GM12878 (cell line): Measurements from ENCODE around the gene AKAP7. TPM values are rescaled to one million over a fixed set of nuclear protein-coding genes. Genes with fewer than 3 reads are reported as not detected.
"Not testable (repeated sequence)": the region's sequence is repeated elsewhere in the genome, so short reads cannot be mapped to it uniquely, and the experiment has no call there.

Experiments used
- ATAC-seq: fragments of 200-7000 bp; cut with Tn5 transposase; 3 replicates; pipeline ENCODE4 v1.9.1; 2020; ENCODE audit warnings: mild to moderate bottlenecking, moderate library complexity
- BruUV-seq: library from RNA; stranded (reverse); fragments of 400-500 nt; replicated peaks from 2 replicates; lab custom pipeline; 2021; lab: Mats Ljungman, UMichigan
- CTCF ChIA-PET: fragments of 300-600 bp; sonication (Branson Sonifier 250); formaldehyde crosslinking; extraction: SDS; loops from one replicate; lab custom pipeline; 2021; ENCODE audit warnings: inconsistent platforms; lab: Yijun Ruan, JAX
- POLR2A ChIA-PET: fragments of 350-600 bp; formaldehyde crosslinking; extraction: SDS; loops from one replicate; lab custom pipeline; 2021; ENCODE audit warnings: inconsistent platforms; lab: Charles Lee
- RAD21 ChIA-PET: fragments of 300-600 bp; sonication (Branson Sonifier 250); formaldehyde crosslinking; loops from one replicate; lab custom pipeline; 2023; ENCODE audit warnings: antibody characterized with exemption; ENCODE audit not compliant: unreplicated experiment; lab: Charles Lee
- SMC1A ChIA-PET: fragments of 300-600 bp; sonication (Branson Sonifier 250); formaldehyde crosslinking; loops from one replicate; lab custom pipeline; 2023; ENCODE audit not compliant: unreplicated experiment, uncharacterized antibody; lab: Charles Lee
- DNase-seq: peaks from one replicate; pipeline ENCODE4 v3.0.0-alpha.2; 2011; ENCODE audit warnings: low read depth, low spot score
- FAIRE-seq: peaks from 3 replicates; lab custom pipeline; 2011; peaks lifted over from hg19 to GRCh38; lab: Jason Lieb, UNC
- H2AFZ ChIP-seq: 2 replicates; pipeline ENCODE4 v1.6.0; 2011; ENCODE audit warnings: low read depth, low read length, control low read depth; ENCODE audit not compliant: control insufficient read depth
- H3K27ac ChIP-seq: 2 replicates; pipeline ENCODE4 v1.5.1; 2011; ENCODE audit warnings: control low read depth; ENCODE audit not compliant: control insufficient read depth, insufficient read depth
- H3K27me3 ChIP-seq, 2 experiments: replicated peaks in 1 of 2; 2 replicates each; pipeline versions ENCODE4 v1.6.0 to v1.6.1; 2011; ENCODE audit warnings: low read length in 1 of 2; ENCODE audit not compliant: control insufficient read depth in 2 of 2, insufficient read depth in 2 of 2
- H3K36me3 ChIP-seq, 2 experiments: 2 replicates each; pipeline ENCODE4 v1.5.1; 2011; ENCODE audit warnings: low read length in 1 of 2; ENCODE audit not compliant: control insufficient read depth in 2 of 2, insufficient read depth in 2 of 2
- H3K4me1 ChIP-seq: 2 replicates; pipeline ENCODE4 v1.6.1; 2011; ENCODE audit warnings: mild to moderate bottlenecking, low read length, moderate library complexity, mixed read lengths; ENCODE audit not compliant: control insufficient read depth, insufficient read depth
- H3K4me2 ChIP-seq: 2 replicates; pipeline ENCODE4 v1.6.0; 2011; ENCODE audit warnings: control low read depth; ENCODE audit not compliant: control insufficient read depth, insufficient read depth
- H3K4me3 ChIP-seq: fragments of 200-600 bp; sonication (generic); 2 replicates; pipeline ENCODE4 v1.5.1; 2016
- H3K79me2 ChIP-seq: 2 replicates; pipeline ENCODE4 v1.6.0; 2011; ENCODE audit warnings: low read length; ENCODE audit not compliant: control insufficient read depth, insufficient read depth
- H3K9ac ChIP-seq: 2 replicates; pipeline ENCODE4 v1.8.0; 2011; ENCODE audit warnings: low read length, control low read depth, mixed read lengths; ENCODE audit not compliant: control insufficient read depth, insufficient read depth
- H3K9me3 ChIP-seq: replicated peaks from 3 replicates; pipeline ENCODE4 v1.5.1; 2011; ENCODE audit warnings: mild to moderate bottlenecking, low read length; ENCODE audit not compliant: control insufficient read depth, insufficient read depth
- H4K20me1 ChIP-seq: 2 replicates; pipeline ENCODE4 v1.6.0; 2011; ENCODE audit not compliant: control insufficient read depth, insufficient read depth
- CEBPZ ChIP-seq: fragments of 150-350 bp; IDR thresholded peaks from 2 replicates; pipeline ENCODE4 v1.6.1; 2016; ENCODE audit warnings: low read depth, low read length
- CREB1 ChIP-seq: IDR thresholded peaks from 2 replicates; pipeline ENCODE4 v1.6.1; 2012; ENCODE audit warnings: low read depth, mild to moderate bottlenecking, inconsistent platforms
- DPF2 ChIP-seq: fragments of 450-650 bp; IDR thresholded peaks from 2 replicates; pipeline ENCODE4 v1.6.1; 2017; ENCODE audit warnings: mild to moderate bottlenecking
- HCFC1 ChIP-seq: fragments of 150-350 bp; IDR thresholded peaks from 2 replicates; pipeline ENCODE4 v1.6.1; 2014; ENCODE audit warnings: low read length
- NR2C1 ChIP-seq: fragments of 450-650 bp; IDR thresholded peaks from 2 replicates; pipeline ENCODE4 v1.6.1; 2017; ENCODE audit warnings: antibody characterized with exemption, mild to moderate bottlenecking, moderate library complexity
- WGBS: methylation state at CpG from one replicate; pipeline ENCODE4 v1.1.6; 2016; ENCODE audit warnings: low lambda C conversion rate; ENCODE audit not compliant: insufficient replicate concordance, insufficient coverage; ENCODE audit errors: missing lambda C conversion rate; 5-methylcytosine and 5-hydroxymethylcytosine counted together
- in situ Hi-C: fragments of 300-500 bp; cut with MboI; formaldehyde crosslinking; loops from 9 replicates; pipeline ENCODE4 v1.14.3; 2018; ENCODE audit warnings: mixed read lengths
- intact Hi-C: fragments of 100-400 bp; cut with micrococcal nuclease; formaldehyde crosslinking; loops from one replicate; pipeline ENCODE4 v1.14.2; 2022; ENCODE audit not compliant: unreplicated experiment
- polyA plus RNA-seq, 11 experiments: library from polyadenylated mRNA; depleted of rRNA in 4 of 11; unstranded in 6 of 11; stranded (reverse) in 5 of 11; fragments of >200 nt; fragmentation: Nextera tagmentation in 4 of 11; fragmentation: Illumina TruSeq in 1 of 11; extraction: Ambion mirVana in 4 of 11; extraction: Trizol in 1 of 11; gene quantifications; 1 replicate in 1 of 11; 2 replicates in 10 of 11; pipeline versions ENCODE4 v1.2.1 to v1.2.3, GENCODE V29; 2011 to 2016; ENCODE audit warnings: inconsistent platforms in 2 of 11, missing spikeins in 2 of 11, low read depth in 1 of 11
- total RNA-seq, 4 experiments: library from RNA; depleted of rRNA in 3 of 4; stranded (reverse); fragments of >200 nt in 3 of 4; fragmentation: Illumina TruSeq in 1 of 4; extraction: Trizol in 1 of 4; gene quantifications; 2 replicates each; pipeline versions ENCODE4 v1.2.1 to v1.2.3, GENCODE V29; 2013 to 2021
- TF ChIP-seq, protein P1 (sequence below): fragments of 450-650 bp; IDR thresholded peaks from 2 replicates; pipeline ENCODE4 v1.6.1; 2017; ENCODE audit warnings: antibody characterized with exemption, mild to moderate bottlenecking, moderate library complexity

Gene AKAP7
- total and polyA plus RNA-seq, 10 of the 15 experiments (the other 5 are each of a cell fraction or from before 2014, with no cell fraction given), result 0.06 to 0.58 (median 0.28) TPM; not detected in 1

- WGBS, result 28% methylated on average over 4 of the region's 4 CpGs
- intact Hi-C loops (no loop called here), in situ Hi-C loops (no loop called here)
- no peak overlapping the region for H3K4me2 ChIP-seq
- no peak overlapping the region for H3K9ac ChIP-seq
- SMC1A ChIA-PET, result interaction anchor here (0.6 to 1.7 kb wide), 3 partner anchors 12 to 38 kb away, joined by 3 to 4 read pairs (median 3); no protein-coding TSS in a partner anchor
- no peaks in the 10 kb centered on the region for H3K9me3 ChIP-seq
- DNase-seq (no peak), ATAC-seq (no peak)
- no peak overlapping the region for H3K27ac ChIP-seq
- no peaks in the 10 kb centered on the region for H3K36me3 ChIP-seq
- H3K4me3 ChIP-seq, result no peak overlapping the region
- BruUV-seq, result no TSS peak
- H3K4me1 ChIP-seq, result no peaks in the 10 kb centered on the region
- H2AFZ ChIP-seq, result no peak overlapping the region
- TF ChIP-seq NR2C1 (no peak), CEBPZ (no peak), HCFC1 (no peak), CREB1 (no peak), DPF2 (no peak)
- TF ChIP-seq, protein P1, sequence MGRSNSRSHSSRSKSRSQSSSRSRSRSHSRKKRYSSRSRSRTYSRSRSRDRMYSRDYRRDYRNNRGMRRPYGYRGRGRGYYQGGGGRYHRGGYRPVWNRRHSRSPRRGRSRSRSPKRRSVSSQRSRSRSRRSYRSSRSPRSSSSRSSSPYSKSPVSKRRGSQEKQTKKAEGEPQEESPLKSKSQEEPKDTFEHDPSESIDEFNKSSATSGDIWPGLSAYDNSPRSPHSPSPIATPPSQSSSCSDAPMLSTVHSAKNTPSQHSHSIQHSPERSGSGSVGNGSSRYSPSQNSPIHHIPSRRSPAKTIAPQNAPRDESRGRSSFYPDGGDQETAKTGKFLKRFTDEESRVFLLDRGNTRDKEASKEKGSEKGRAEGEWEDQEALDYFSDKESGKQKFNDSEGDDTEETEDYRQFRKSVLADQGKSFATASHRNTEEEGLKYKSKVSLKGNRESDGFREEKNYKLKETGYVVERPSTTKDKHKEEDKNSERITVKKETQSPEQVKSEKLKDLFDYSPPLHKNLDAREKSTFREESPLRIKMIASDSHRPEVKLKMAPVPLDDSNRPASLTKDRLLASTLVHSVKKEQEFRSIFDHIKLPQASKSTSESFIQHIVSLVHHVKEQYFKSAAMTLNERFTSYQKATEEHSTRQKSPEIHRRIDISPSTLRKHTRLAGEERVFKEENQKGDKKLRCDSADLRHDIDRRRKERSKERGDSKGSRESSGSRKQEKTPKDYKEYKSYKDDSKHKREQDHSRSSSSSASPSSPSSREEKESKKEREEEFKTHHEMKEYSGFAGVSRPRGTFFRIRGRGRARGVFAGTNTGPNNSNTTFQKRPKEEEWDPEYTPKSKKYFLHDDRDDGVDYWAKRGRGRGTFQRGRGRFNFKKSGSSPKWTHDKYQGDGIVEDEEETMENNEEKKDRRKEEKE, result no peak
- TF ChIP-seq, all 136 proteins: peak for 0
- H4K20me1 ChIP-seq, result no peaks in the 10 kb centered on the region
- ChIA-PET POLR2A (no interaction called here), RAD21 (no interaction called here), CTCF (interaction anchor here (1.2 kb wide), 1 partner anchor 56 kb away, joined by 3 read pairs; no protein-coding TSS in a partner anchor)
- no peaks in the 10 kb centered on the region for H3K27me3 ChIP-seq
- no peaks in the 10 kb centered on the region for H3K79me2 ChIP-seq
- FAIRE-seq, result no peak
Measured at GRCh38 chr6:131258816-131259476, 123.7 kb downstream of the AKAP7 start.

GRCh38 chr6:131260960-131261359 lies 125.7 kb downstream of the AKAP7 start:
- in situ Hi-C loops, H3K9me3 ChIP-seq, H4K20me1 ChIP-seq, ATAC-seq, RAD21 ChIA-PET, DNase-seq, SMC1A ChIA-PET, H3K27me3 ChIP-seq, H3K36me3 ChIP-seq, FAIRE-seq, POLR2A ChIA-PET, H2AFZ ChIP-seq, H3K4me3 ChIP-seq, BruUV-seq, H3K27ac ChIP-seq, H3K4me2 ChIP-seq, H3K9ac ChIP-seq, CTCF ChIA-PET, intact Hi-C loops, H3K4me1 ChIP-seq, H3K79me2 ChIP-seq: not testable (repeated sequence)
- WGBS, result 44% methylated on average over 5 of the region's 6 CpGs
